OCI-LY1 (cell line): Measurements from ENCODE around the gene MMADHC.
A peak's percentile ranks its signal among the peaks of the same experiment; 100 is the strongest.

Experiments
- H2AFZ ChIP-seq: fragments of 200-600 bp; sonication (generic), shearing (Covaris generic); 2 replicates; pipeline ENCODE4 v1.6.0; 2014; ENCODE audit warnings: antibody characterized with exemption, mild to moderate bottlenecking, low read length
- H3F3A ChIP-seq: fragments of 200-600 bp; sonication (generic), shearing (Covaris generic); 2 replicates; pipeline ENCODE4 v1.6.0; 2014; ENCODE audit warnings: mild to moderate bottlenecking, antibody characterized with exemption, low read length, moderate library complexity; ENCODE audit not compliant: insufficient read depth
- H3K27ac ChIP-seq: fragments of 200-600 bp; sonication (generic); 2 replicates; pipeline ENCODE4 v1.5.1; 2014; ENCODE audit warnings: low read length, mixed run types, mild to moderate bottlenecking, low read depth; ENCODE audit not compliant: poor library complexity, severe bottlenecking
- H3K27me3 ChIP-seq: fragments of 200-600 bp; sonication (generic); 2 replicates; pipeline ENCODE4 v1.6.0; 2014; ENCODE audit warnings: antibody characterized with exemption, mild to moderate bottlenecking, low read length, moderate library complexity; ENCODE audit not compliant: insufficient read depth
- H3K36me3 ChIP-seq: fragments of 200-600 bp; sonication (generic); 2 replicates; pipeline ENCODE4 v1.6.1; 2014; ENCODE audit warnings: mild to moderate bottlenecking, antibody characterized with exemption, low read length, moderate library complexity, mixed read lengths; ENCODE audit not compliant: insufficient read depth
- H3K4me1 ChIP-seq: fragments of 200-600 bp; sonication (generic); 2 replicates; pipeline ENCODE4 v1.5.1; 2014; ENCODE audit warnings: mild to moderate bottlenecking, low read length, moderate library complexity; ENCODE audit not compliant: insufficient read depth, severe bottlenecking
- H3K4me2 ChIP-seq: fragments of 200-600 bp; sonication (generic), shearing (Covaris generic); 2 replicates; pipeline ENCODE4 v1.6.1; 2014; ENCODE audit warnings: low read length
- H3K4me3 ChIP-seq: fragments of 200-600 bp; sonication (generic); 2 replicates; pipeline ENCODE4 v1.5.1; 2014; ENCODE audit warnings: low read length, low read depth, mild to moderate bottlenecking, mixed read lengths; ENCODE audit not compliant: poor library complexity, severe bottlenecking
- H3K79me2 ChIP-seq: fragments of 200-600 bp; shearing (Covaris generic); 2 replicates; pipeline ENCODE4 v1.6.1; 2016; ENCODE audit warnings: mixed run types, low read length, mixed read lengths; ENCODE audit not compliant: insufficient read depth
- H3K9ac ChIP-seq: fragments of 200-600 bp; sonication (generic), shearing (Covaris generic); 2 replicates; pipeline ENCODE4 v1.6.1; 2014; ENCODE audit warnings: mild to moderate bottlenecking, low read length, mixed read lengths
- H3K9me2 ChIP-seq: fragments of 200-600 bp; sonication (generic), shearing (Covaris generic); 2 replicates; pipeline ENCODE4 v1.6.1; 2014; ENCODE audit warnings: low read depth, mild to moderate bottlenecking, low read length, mixed read lengths
- H3K9me3 ChIP-seq: fragments of 200-600 bp; shearing (Covaris generic); 2 replicates; pipeline ENCODE4 v1.6.1; 2014; ENCODE audit warnings: low read length, mixed read lengths
- H4K20me1 ChIP-seq: fragments of 200-600 bp; sonication (generic), shearing (Covaris generic); 2 replicates; pipeline ENCODE4 v1.6.0; 2016; ENCODE audit warnings: mild to moderate bottlenecking, low read length; ENCODE audit not compliant: insufficient read depth
- CTCF ChIP-seq: fragments of 200-600 bp; sonication (generic), shearing (Covaris generic); IDR thresholded peaks from 2 replicates; pipeline ENCODE4 v1.5.1; 2017; ENCODE audit warnings: mild to moderate bottlenecking, antibody characterized with exemption, low read length, moderate library complexity, mixed read lengths
- EZH2 ChIP-seq: fragments of 200-600 bp; sonication (generic), shearing (Covaris generic); IDR thresholded peaks from 2 replicates; pipeline ENCODE4 v1.8.0; 2017; ENCODE audit warnings: borderline replicate concordance, mixed run types, mild to moderate bottlenecking, antibody characterized with exemption, low read length, moderate library complexity, mixed read lengths

Gene MMADHC

GRCh38 chr2:149587220-149587949 lies at the start of gene MMADHC:
TSS of gene MMADHC (minus strand) at chr2:149587775. CDS start at chr2:149587097, 678 bp downstream.
- H3K79me2 ChIP-seq = peaks cover 43% of the 10 kb centered on the region
- TF ChIP-seq CTCF (no peak), EZH2 (no peak)

GRCh38 chr2:149634103-149634502 lies 46.5 kb upstream of the MMADHC start:
- no peaks in the 10 kb centered on the region for H3F3A ChIP-seq
- TF ChIP-seq CTCF (no peak), EZH2 (no peak)
- no peak overlapping the region for H3K4me3 ChIP-seq
- no peaks in the 10 kb centered on the region for H4K20me1 ChIP-seq
- no peak overlapping the region for H3K9ac ChIP-seq
- H2AFZ ChIP-seq = no peak overlapping the region
- no peaks in the 10 kb centered on the region for H3K36me3 ChIP-seq
- H3K9me3 ChIP-seq = no peaks in the 10 kb centered on the region
- no peaks in the 10 kb centered on the region for H3K4me1 ChIP-seq
- no peaks in the 10 kb centered on the region for H3K9me2 ChIP-seq
- H3K4me2 ChIP-seq = no peak overlapping the region
- no peaks in the 10 kb centered on the region for H3K79me2 ChIP-seq
- no peaks in the 10 kb centered on the region for H3K27me3 ChIP-seq
- no peak overlapping the region for H3K27ac ChIP-seq

More at GRCh38 chr2:149587220-149587949, at the start of gene MMADHC:
- Histone ChIP-seq H4K20me1 (no peaks in the 10 kb centered on the region), H3K9me3 (no peaks in the 10 kb centered on the region), H3K9me2 (no peaks in the 10 kb centered on the region), H3K36me3 (peaks cover 39% of the 10 kb centered on the region), H3K4me3 (peak within 1 kb of the TSS; percentile 97), H3F3A (no peaks in the 10 kb centered on the region), H3K27ac (peak within 1 kb of the TSS; percentile 85), H3K4me1 (peaks cover 35% of the 10 kb centered on the region), H3K27me3 (no peaks in the 10 kb centered on the region), H2AFZ (peak within 1 kb of the TSS; percentile 98), H3K9ac (peak within 1 kb of the TSS; percentile 98), H3K4me2 (peak within 1 kb of the TSS; percentile 93)

GRCh38 chr2:149630445-149630844 lies 42.9 kb upstream of the MMADHC start:
- H3K9ac ChIP-seq = no peak overlapping the region
- no peak overlapping the region for H2AFZ ChIP-seq
- no peaks in the 10 kb centered on the region for H3F3A ChIP-seq
- H3K4me2 ChIP-seq = no peak overlapping the region
- H4K20me1 ChIP-seq = no peaks in the 10 kb centered on the region
- no peaks in the 10 kb centered on the region for H3K9me2 ChIP-seq
- no peaks in the 10 kb centered on the region for H3K36me3 ChIP-seq
- no peak overlapping the region for H3K4me3 ChIP-seq
- H3K27ac ChIP-seq = no peak overlapping the region
- no peaks in the 10 kb centered on the region for H3K79me2 ChIP-seq
- no peaks in the 10 kb centered on the region for H3K4me1 ChIP-seq
- no peaks in the 10 kb centered on the region for H3K9me3 ChIP-seq
- no peaks in the 10 kb centered on the region for H3K27me3 ChIP-seq
- TF ChIP-seq CTCF (no peak), EZH2 (no peak)
